OCI-LY3 (cell line): ENCODE measurements around the gene DSCAM.

Source experiments
- EZH2phosphoT487 ChIP-seq: fragments of 200-600 bp; shearing (Covaris generic); IDR thresholded peaks from 2 replicates; pipeline ENCODE4 v1.6.1; 2018; ENCODE audit warnings: antibody characterized with exemption, mixed run types, low read depth
- TF ChIP-seq, protein P1 (sequence below): fragments of 200-600, 300-600 bp; sonication (generic); IDR thresholded peaks from 2 replicates; pipeline ENCODE4 v1.5.1; 2014; ENCODE audit warnings: antibody characterized with exemption, low read length, low read depth

DNA sequence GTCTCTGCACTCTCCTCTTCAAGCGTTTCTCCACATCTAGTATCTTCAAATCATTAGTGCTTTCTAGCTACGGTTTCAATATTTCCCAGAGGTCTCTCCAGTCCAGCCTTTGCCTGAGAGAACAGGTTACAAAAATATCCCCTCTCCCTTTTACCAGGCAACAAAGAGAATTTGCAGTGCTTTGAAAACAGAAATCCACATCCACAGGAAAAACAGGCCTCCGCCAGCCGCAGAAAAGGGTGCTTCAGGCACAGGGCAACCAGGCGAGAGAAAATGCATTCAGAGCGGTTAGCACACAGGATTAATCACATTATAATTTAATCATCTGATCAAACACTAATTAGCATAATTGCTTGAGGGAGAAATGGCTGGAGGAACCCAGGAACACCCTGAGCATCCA, 13.8 kb downstream of the DSCAM start:
- TF ChIP-seq, protein P1, sequence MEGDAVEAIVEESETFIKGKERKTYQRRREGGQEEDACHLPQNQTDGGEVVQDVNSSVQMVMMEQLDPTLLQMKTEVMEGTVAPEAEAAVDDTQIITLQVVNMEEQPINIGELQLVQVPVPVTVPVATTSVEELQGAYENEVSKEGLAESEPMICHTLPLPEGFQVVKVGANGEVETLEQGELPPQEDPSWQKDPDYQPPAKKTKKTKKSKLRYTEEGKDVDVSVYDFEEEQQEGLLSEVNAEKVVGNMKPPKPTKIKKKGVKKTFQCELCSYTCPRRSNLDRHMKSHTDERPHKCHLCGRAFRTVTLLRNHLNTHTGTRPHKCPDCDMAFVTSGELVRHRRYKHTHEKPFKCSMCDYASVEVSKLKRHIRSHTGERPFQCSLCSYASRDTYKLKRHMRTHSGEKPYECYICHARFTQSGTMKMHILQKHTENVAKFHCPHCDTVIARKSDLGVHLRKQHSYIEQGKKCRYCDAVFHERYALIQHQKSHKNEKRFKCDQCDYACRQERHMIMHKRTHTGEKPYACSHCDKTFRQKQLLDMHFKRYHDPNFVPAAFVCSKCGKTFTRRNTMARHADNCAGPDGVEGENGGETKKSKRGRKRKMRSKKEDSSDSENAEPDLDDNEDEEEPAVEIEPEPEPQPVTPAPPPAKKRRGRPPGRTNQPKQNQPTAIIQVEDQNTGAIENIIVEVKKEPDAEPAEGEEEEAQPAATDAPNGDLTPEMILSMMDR, result no peak
- TF ChIP-seq EZH2phosphoT487, result no peak
